Glutamatergic neuron (in vitro differentiated cells): Measurements from ENCODE around the gene TRAK1. TPM values are rescaled to one million over a fixed set of nuclear protein-coding genes. Genes with fewer than 3 reads are reported as not detected.

Experiments used
- DNase-seq: peaks from one replicate; pipeline ENCODE4 v3.0.0; 2022
- H3K27ac Mint-ChIP-seq: one replicate; pipeline ENCODE4 v1.8.0; 2020; ENCODE audit warnings: mild to moderate bottlenecking, mixed read lengths, inconsistent platforms; ENCODE audit not compliant: unreplicated experiment
- H3K27me3 Mint-ChIP-seq: one replicate; pipeline ENCODE4 v1.8.0; 2020; ENCODE audit warnings: mild to moderate bottlenecking, moderate library complexity, mixed read lengths, inconsistent platforms; ENCODE audit not compliant: unreplicated experiment
- H3K36me3 Mint-ChIP-seq: one replicate; pipeline ENCODE4 v1.8.0; 2020; ENCODE audit warnings: mild to moderate bottlenecking, mixed read lengths, inconsistent platforms; ENCODE audit not compliant: unreplicated experiment
- H3K4me1 Mint-ChIP-seq: one replicate; pipeline ENCODE4 v1.8.0; 2020; ENCODE audit warnings: mild to moderate bottlenecking, low read depth, mixed read lengths, inconsistent platforms; ENCODE audit not compliant: unreplicated experiment
- H3K4me3 Mint-ChIP-seq: one replicate; pipeline ENCODE4 v1.8.0; 2020; ENCODE audit warnings: mild to moderate bottlenecking, mixed read lengths, inconsistent platforms; ENCODE audit not compliant: unreplicated experiment
- H3K9me3 Mint-ChIP-seq: one replicate; pipeline ENCODE4 v1.8.0; 2020; ENCODE audit warnings: mild to moderate bottlenecking, moderate library complexity, mixed read lengths, inconsistent platforms; ENCODE audit not compliant: unreplicated experiment
- total RNA-seq: library from RNA; stranded (reverse); fragmentation: NEBNext Ultra II Directional; extraction: Animal tissue kit (Norgen Biotek cat#: 25700); gene quantifications from one replicate; pipeline ENCODE4 v1.2.1, GENCODE V29; 2021; ENCODE audit not compliant: unreplicated experiment
- TF ChIP-seq, protein P1 (sequence below): fragments of 200-600 bp; sonication (generic); IDR thresholded peaks from one replicate; pipeline ENCODE4 v1.5.0; 2021; ENCODE audit not compliant: partially characterized antibody, unreplicated experiment

The TRAK1 gene
- total RNA-seq, 1 donor from 2014 or later = 308 TPM

DNA sequence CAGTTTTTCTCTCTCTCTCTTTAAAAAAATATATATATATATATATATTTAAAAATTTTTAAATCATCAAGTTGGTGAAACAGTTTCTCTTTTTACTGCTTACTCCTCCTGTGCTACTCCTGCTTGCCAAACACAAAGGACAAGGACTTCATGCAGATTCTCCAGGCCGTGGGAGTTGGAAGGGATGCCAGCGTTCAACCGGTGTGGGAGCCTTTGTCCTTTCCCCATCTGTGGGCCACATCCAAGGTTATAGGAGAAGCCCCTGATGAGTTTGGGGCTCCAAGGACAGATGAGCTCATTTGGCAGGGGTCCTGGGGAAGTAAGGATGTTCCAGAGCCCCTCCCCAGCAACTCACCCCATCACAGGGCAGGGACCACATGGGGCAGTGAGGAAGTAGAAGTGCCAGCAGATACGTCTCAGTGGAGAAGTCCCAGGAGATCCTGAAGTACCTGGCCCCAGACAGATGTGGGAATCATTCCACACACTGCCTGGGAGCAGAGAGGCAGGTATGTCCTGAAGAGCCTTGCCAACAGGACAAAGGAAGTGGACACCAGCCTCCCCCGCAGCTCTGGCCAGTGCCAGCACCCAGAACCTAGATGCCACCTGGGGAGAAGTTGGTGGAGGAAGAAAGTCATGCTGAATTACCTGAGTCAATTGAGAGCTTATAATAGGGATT, 138.2 kb downstream of the TRAK1 start:
- peaks cover 5% of the 10 kb centered on the region for H3K9me3 Mint-ChIP-seq
- H3K27ac Mint-ChIP-seq = no peak overlapping the region
- no peak for DNase-seq

DNA sequence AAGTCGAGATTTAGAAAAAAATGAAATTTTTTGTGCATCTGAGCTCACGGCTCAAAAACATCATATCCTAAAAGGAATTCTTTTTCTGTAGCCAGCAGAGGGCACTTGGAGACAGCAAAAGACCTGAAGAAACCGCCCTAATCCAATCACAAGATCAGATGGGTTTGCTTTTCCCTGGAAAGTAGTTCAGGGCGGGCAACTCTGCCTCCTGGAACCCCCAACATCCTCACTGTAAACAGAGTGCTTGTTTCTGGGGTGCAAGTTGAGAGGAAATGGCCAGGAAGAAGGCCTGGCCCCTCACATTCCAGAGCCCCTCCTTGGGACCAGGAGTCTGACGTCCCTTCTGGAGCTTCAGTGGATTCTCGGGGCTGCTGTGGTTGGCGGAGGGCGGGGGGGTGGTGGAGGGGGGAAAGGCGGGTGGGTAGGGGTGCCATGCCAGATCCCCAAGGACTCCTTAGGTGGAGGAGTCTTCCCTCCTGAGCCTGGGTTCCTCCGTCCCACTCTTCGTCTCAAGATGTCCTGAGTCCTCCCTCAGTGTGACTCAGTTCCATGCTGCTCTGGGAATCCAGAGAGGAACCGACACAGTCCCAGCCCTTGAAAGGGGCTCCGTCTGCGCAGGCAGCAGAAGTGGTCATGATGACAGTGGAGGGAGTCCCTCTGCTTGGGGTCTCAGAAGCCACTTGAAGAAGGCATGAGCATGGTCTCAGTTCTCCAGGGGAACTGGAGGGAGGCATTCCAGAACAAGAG, 139.0 kb downstream of the TRAK1 start:
- H3K9me3 Mint-ChIP-seq = peaks cover 3% of the 10 kb centered on the region
- no peak overlapping the region for H3K27ac Mint-ChIP-seq
- H3K27me3 Mint-ChIP-seq = peaks cover 5% of the 10 kb centered on the region
- no peak for DNase-seq
- H3K36me3 Mint-ChIP-seq = peaks cover 18% of the 10 kb centered on the region
- no peak overlapping the region for H3K4me3 Mint-ChIP-seq
- peaks cover 5% of the 10 kb centered on the region for H3K4me1 Mint-ChIP-seq
- TF ChIP-seq, protein P1, sequence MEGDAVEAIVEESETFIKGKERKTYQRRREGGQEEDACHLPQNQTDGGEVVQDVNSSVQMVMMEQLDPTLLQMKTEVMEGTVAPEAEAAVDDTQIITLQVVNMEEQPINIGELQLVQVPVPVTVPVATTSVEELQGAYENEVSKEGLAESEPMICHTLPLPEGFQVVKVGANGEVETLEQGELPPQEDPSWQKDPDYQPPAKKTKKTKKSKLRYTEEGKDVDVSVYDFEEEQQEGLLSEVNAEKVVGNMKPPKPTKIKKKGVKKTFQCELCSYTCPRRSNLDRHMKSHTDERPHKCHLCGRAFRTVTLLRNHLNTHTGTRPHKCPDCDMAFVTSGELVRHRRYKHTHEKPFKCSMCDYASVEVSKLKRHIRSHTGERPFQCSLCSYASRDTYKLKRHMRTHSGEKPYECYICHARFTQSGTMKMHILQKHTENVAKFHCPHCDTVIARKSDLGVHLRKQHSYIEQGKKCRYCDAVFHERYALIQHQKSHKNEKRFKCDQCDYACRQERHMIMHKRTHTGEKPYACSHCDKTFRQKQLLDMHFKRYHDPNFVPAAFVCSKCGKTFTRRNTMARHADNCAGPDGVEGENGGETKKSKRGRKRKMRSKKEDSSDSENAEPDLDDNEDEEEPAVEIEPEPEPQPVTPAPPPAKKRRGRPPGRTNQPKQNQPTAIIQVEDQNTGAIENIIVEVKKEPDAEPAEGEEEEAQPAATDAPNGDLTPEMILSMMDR = peak; percentile 50

More for the DNA sequence above, 138.2 kb downstream of the TRAK1 start:
- Mint-ChIP-seq H3K36me3 (peaks cover 21% of the 10 kb centered on the region), H3K4me3 (no peak overlapping the region), H3K27me3 (peaks cover 5% of the 10 kb centered on the region), H3K4me1 (peaks cover 5% of the 10 kb centered on the region)
- TF ChIP-seq, protein P1 = no peak

DNA sequence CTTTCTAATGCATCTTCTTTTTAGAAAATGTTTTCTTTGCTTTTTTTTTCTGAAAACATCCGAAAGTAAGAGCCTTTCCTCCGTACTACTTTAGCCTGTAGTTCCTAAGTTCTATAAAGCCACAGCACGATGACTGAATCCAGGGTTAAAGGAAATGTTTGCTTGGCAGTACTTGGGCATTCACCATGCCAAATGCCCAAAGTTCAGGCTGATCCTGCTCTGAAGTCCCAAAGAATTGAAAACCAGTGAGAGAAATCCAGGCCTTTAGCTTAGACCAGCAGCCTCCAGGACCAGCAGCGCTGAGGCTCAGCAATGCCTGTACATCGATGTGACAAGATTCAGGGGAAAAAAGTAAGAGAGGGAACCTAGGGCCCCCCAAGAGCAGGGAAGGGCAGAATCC, 139.7 kb downstream of the TRAK1 start:
- Mint-ChIP-seq H3K27me3 (peaks cover 5% of the 10 kb centered on the region), H3K4me3 (no peak overlapping the region), H3K4me1 (peaks cover 5% of the 10 kb centered on the region), H3K27ac (no peak overlapping the region), H3K36me3 (peaks cover 14% of the 10 kb centered on the region), H3K9me3 (peaks cover 3% of the 10 kb centered on the region)
- TF ChIP-seq, protein P1 = no peak
- no peak for DNase-seq

DNA sequence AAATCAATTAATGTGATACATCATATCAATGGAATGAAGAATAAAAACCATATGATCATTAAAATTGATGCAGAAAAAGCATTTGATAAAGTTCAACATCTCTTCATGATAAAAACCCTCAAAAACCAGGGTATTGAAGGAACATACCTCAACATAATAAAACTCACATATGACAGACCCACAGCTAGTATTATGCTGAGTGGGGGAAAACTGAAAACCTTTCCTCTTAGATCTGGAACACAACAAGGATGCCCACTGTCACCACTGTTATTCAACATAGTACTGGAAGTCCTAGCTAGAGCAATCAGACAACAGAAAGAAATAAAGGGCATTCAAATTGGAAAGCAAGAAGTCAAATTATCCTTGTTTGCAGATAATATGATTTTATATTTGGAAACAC, 144.4 kb downstream of the TRAK1 start:
- H3K36me3 Mint-ChIP-seq = peaks cover 14% of the 10 kb centered on the region
- DNase-seq = no peak
- H3K4me3 Mint-ChIP-seq = no peak overlapping the region
- H3K9me3 Mint-ChIP-seq = peaks cover 2% of the 10 kb centered on the region
- no peaks in the 10 kb centered on the region for H3K4me1 Mint-ChIP-seq
- no peak overlapping the region for H3K27ac Mint-ChIP-seq
- TF ChIP-seq, protein P1 = no peak
- no peaks in the 10 kb centered on the region for H3K27me3 Mint-ChIP-seq

DNA sequence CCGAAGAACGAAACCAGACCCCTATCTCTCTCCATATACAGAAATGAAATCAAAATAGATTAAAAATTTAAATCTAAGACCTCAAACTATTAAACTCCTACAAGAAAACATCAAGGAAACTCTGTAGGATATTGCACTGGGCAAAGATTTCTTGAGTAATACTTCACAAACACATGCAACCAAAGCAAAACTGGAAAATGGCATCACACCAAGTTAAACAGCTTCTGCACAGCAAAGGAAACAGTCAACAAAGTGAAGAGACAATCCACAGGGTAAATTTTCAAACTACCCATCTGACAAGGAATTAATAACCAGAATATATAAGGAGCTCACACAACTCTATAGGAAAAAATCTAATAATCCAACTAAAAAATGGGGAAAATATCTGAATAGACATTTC, 145.5 kb downstream of the TRAK1 start:
- no peak overlapping the region for H3K4me3 Mint-ChIP-seq
- H3K36me3 Mint-ChIP-seq = peaks cover 14% of the 10 kb centered on the region
- DNase-seq = no peak
- H3K27ac Mint-ChIP-seq = no peak overlapping the region
- H3K27me3 Mint-ChIP-seq = no peaks in the 10 kb centered on the region
- H3K9me3 Mint-ChIP-seq = peaks cover 2% of the 10 kb centered on the region
- H3K4me1 Mint-ChIP-seq = no peaks in the 10 kb centered on the region
- TF ChIP-seq, protein P1 = no peak
